Caco-2 (cell line): ENCODE results near the gene MEGF9. TPM values are rescaled to one million over a fixed set of nuclear protein-coding genes. Genes with fewer than 3 reads are reported as not detected.

Source experiments
- BruUV-seq: library from RNA; stranded (reverse); fragments of 400-500 nt; replicated peaks from 2 replicates; lab custom pipeline; 2021; lab: Mats Ljungman, UMichigan
- CTCF ChIA-PET: fragments of 300-600 bp; sonication (Branson Sonifier 250); formaldehyde crosslinking; loops from one replicate; lab custom pipeline; 2022; ENCODE audit warnings: antibody characterized with exemption; lab: Charles Lee
- POLR2A ChIA-PET: fragments of 300-600 bp; sonication (Branson Sonifier 250); formaldehyde crosslinking; loops from one replicate; lab custom pipeline; 2022; ENCODE audit warnings: antibody characterized with exemption; lab: Charles Lee
- DNase-seq, 2 experiments: peaks; one replicate each; pipeline versions ENCODE4 v3.0.0 to v3.0.0-alpha.2; 2020 to 2022
- H3K27me3 ChIP-seq: replicated peaks from 2 replicates; pipeline ENCODE4 v1.6.0; 2011; ENCODE audit warnings: low read length; ENCODE audit not compliant: control insufficient read depth, insufficient read depth
- H3K36me3 ChIP-seq: 2 replicates; pipeline ENCODE4 v1.5.1; 2011; ENCODE audit warnings: low read length; ENCODE audit not compliant: control insufficient read depth, insufficient read depth
- H3K4me1 ChIP-seq: fragments of 250-450 bp; sonication (Bioruptor Pico); 2 replicates; pipeline ENCODE4 v1.5.1; 2020; ENCODE audit warnings: mild to moderate bottlenecking
- H3K4me3 ChIP-seq: 2 replicates; pipeline ENCODE4 v1.5.1; 2011; ENCODE audit warnings: low read depth, mild to moderate bottlenecking, control low read depth, low read length
- H3K9me3 ChIP-seq: fragments of 250-450 bp; sonication (Bioruptor Pico); 2 replicates; pipeline ENCODE4 v1.5.1; 2020; ENCODE audit warnings: mild to moderate bottlenecking, moderate library complexity
- H3K27ac Mint-ChIP-seq: one replicate; pipeline ENCODE4 v1.8.0; 2022; ENCODE audit warnings: mixed read lengths; ENCODE audit not compliant: unreplicated experiment
- H3K27me3 Mint-ChIP-seq: one replicate; pipeline ENCODE4 v1.8.0; 2022; ENCODE audit warnings: mixed read lengths; ENCODE audit not compliant: insufficient read depth, unreplicated experiment
- H3K36me3 Mint-ChIP-seq: one replicate; pipeline ENCODE4 v1.8.0; 2022; ENCODE audit warnings: mild to moderate bottlenecking, mixed read lengths; ENCODE audit not compliant: insufficient read depth, unreplicated experiment
- H3K4me1 Mint-ChIP-seq: one replicate; pipeline ENCODE4 v1.8.0; 2022; ENCODE audit warnings: low read depth, mixed read lengths; ENCODE audit not compliant: unreplicated experiment
- H3K4me3 Mint-ChIP-seq: one replicate; pipeline ENCODE4 v1.8.0; 2022; ENCODE audit warnings: mild to moderate bottlenecking, moderate library complexity, mixed read lengths; ENCODE audit not compliant: unreplicated experiment
- H3K9me3 Mint-ChIP-seq: one replicate; pipeline ENCODE4 v1.8.0; 2022; ENCODE audit warnings: mixed read lengths; ENCODE audit not compliant: unreplicated experiment
- CTCF ChIP-seq, 2 experiments: fragments of 200-600 bp in 1 of 2; IDR thresholded peaks; 1 replicate in 1 of 2; 2 replicates in 1 of 2; pipeline versions ENCODE4 v1.5.1 to v1.8.0; 2011 to 2022; ENCODE audit warnings: antibody characterized with exemption in 1 of 2, control low read depth in 1 of 2, inconsistent platforms in 1 of 2, low read depth in 1 of 2, low read length in 1 of 2, mild to moderate bottlenecking in 1 of 2, moderate library complexity in 1 of 2; ENCODE audit not compliant: insufficient read depth in 1 of 2, severe bottlenecking in 1 of 2, unreplicated experiment in 1 of 2
- intact Hi-C: fragments of 100-400 bp; cut with micrococcal nuclease; formaldehyde crosslinking; loops from one replicate; pipeline ENCODE4 v1.10.0; 2022; ENCODE audit not compliant: unreplicated experiment
- total RNA-seq: library from RNA; stranded (reverse); gene quantifications from 2 replicates; pipeline ENCODE4 v1.2.3, GENCODE V29; 2022

The MEGF9 gene
- total RNA-seq, 1 experiment from 2014 or later = 2.9 TPM

DNA sequence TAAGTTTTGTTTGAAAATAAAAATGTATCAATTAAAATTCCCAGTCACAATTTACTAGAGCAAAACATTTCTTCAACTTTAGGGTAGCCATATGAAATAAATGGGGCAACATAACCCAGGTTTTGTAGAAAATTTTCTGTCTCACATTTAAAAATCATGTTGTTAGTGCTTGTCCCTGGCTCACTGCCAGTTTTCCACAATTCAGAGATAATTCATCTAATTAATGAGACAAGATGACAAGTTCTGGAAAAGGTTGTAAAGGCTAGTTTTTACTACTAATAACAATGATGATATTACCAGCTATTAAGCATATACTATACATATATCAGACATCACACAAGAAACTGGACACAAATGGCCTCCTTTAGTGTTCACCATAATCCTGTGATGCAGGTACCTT lies 45.9 kb downstream of the MEGF9 start:
- H3K36me3 Mint-ChIP-seq = no peaks in the 10 kb centered on the region
- no peak for TF ChIP-seq CTCF (IDR thresholded peaks at IDR 0.05; ENCODE audit: insufficient read depth in 1 of 2, low read depth in 1 of 2, low read length in 1 of 2, severe bottlenecking in 1 of 2, unreplicated experiment in 1 of 2)
- H3K9me3 Mint-ChIP-seq = no peaks in the 10 kb centered on the region
- no peak overlapping the region for H3K4me3 Mint-ChIP-seq
- no peak overlapping the region for H3K4me3 ChIP-seq
- ChIA-PET POLR2A (no interaction called here), CTCF (no interaction called here)
- H3K9me3 ChIP-seq = peaks cover 6% of the 10 kb centered on the region; the same call in 1 of the 2 replicates
- no peaks in the 10 kb centered on the region for H3K4me1 Mint-ChIP-seq
- H3K36me3 ChIP-seq = no peaks in the 10 kb centered on the region
- no peak overlapping the region for H3K27ac Mint-ChIP-seq
- no peak for DNase-seq
- H3K27me3 Mint-ChIP-seq = no peaks in the 10 kb centered on the region
- no peaks in the 10 kb centered on the region for H3K4me1 ChIP-seq
- H3K27me3 ChIP-seq = no peaks in the 10 kb centered on the region
- no TSS peak for BruUV-seq
- intact Hi-C loops = no loop called here

DNA sequence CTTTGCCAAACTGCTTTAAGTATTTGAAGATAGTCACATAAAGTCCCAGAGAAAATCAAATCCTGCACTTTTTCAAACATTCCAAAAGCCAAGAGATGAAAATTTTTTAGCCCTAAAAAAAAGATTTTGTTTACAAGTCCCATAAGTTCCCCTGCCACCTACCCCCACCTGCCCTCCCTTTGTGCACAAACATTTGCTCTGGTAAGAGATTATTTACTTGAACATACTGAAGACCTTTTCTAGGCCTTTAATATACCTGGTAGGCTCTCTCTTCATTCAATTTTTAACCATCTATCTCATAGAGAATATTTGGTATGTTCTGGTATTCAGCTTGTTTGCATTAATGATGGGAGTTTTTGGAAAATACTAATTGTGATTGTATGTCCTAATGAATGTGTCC lies 50.3 kb downstream of the MEGF9 start:
- CTCF ChIA-PET = no interaction called here
- no peak overlapping the region for H3K4me3 ChIP-seq
- H3K27me3 ChIP-seq = no peaks in the 10 kb centered on the region
- H3K4me1 Mint-ChIP-seq = no peaks in the 10 kb centered on the region
- H3K27ac Mint-ChIP-seq = no peak overlapping the region
- H3K9me3 Mint-ChIP-seq = no peaks in the 10 kb centered on the region
- no peaks in the 10 kb centered on the region for H3K36me3 Mint-ChIP-seq
- intact Hi-C loops = no loop called here
- no peak for TF ChIP-seq CTCF (IDR thresholded peaks at IDR 0.05; ENCODE audit: insufficient read depth in 1 of 2, low read depth in 1 of 2, low read length in 1 of 2, severe bottlenecking in 1 of 2, unreplicated experiment in 1 of 2)
- peaks cover 2% of the 10 kb centered on the region for H3K27me3 Mint-ChIP-seq
- H3K4me3 Mint-ChIP-seq = no peak overlapping the region
- no peak for DNase-seq
- POLR2A ChIA-PET = no interaction called here
- no peaks in the 10 kb centered on the region for H3K36me3 ChIP-seq
- no TSS peak for BruUV-seq
- H3K4me1 ChIP-seq = no peaks in the 10 kb centered on the region
- H3K9me3 ChIP-seq = peaks cover 6% of the 10 kb centered on the region; the same call in 1 of the 2 replicates

GRCh38 chr9:120663380-120663779 lies 50.9 kb downstream of the MEGF9 start:
- intact Hi-C loops = no loop called here
- CTCF ChIA-PET = no interaction called here
- H3K4me3 ChIP-seq = no peak overlapping the region
- no peak for DNase-seq
- H3K9me3 Mint-ChIP-seq = no peaks in the 10 kb centered on the region
- peaks cover 6% of the 10 kb centered on the region; the same call in 1 of the 2 replicates for H3K9me3 ChIP-seq
- no peaks in the 10 kb centered on the region for H3K27me3 ChIP-seq
- no peak overlapping the region for H3K27ac Mint-ChIP-seq
- H3K4me1 ChIP-seq = no peaks in the 10 kb centered on the region
- peaks cover 2% of the 10 kb centered on the region for H3K27me3 Mint-ChIP-seq
- TF ChIP-seq CTCF (IDR thresholded peaks at IDR 0.05; ENCODE audit: insufficient read depth in 1 of 2, low read depth in 1 of 2, low read length in 1 of 2, severe bottlenecking in 1 of 2, unreplicated experiment in 1 of 2) = no peak
- no peaks in the 10 kb centered on the region for H3K4me1 Mint-ChIP-seq
- POLR2A ChIA-PET = no interaction called here
- no peak overlapping the region for H3K4me3 Mint-ChIP-seq
- no peaks in the 10 kb centered on the region for H3K36me3 ChIP-seq
- H3K36me3 Mint-ChIP-seq = no peaks in the 10 kb centered on the region
- BruUV-seq = no TSS peak
